Naive thymus-derived CD8-positive, alpha-beta T cell (primary cell): ENCODE results near the gene ALOX12. TPM values are rescaled to one million over a fixed set of nuclear protein-coding genes. Genes with fewer than 3 reads are reported as not detected.

Experiments
- ATAC-seq, 2 donors: fragments of 150-1000 bp; cut with Tn5 transposase in 1 of 2; sonication (Bioruptor Pico), chemical (Tn5 transposase) in 1 of 2; 1 replicate in 1 of 2; 2 replicates in 1 of 2; pipeline ENCODE4 v1.10.0; 2021; ENCODE audit warnings: mild to moderate bottlenecking in 2 of 2, moderate library complexity in 2 of 2
- POLR2A ChIA-PET: fragments of 350-600 bp; sonication (Branson Sonifier 250); formaldehyde crosslinking; loops from one replicate; lab custom pipeline; 2021; ENCODE audit warnings: antibody characterized with exemption; lab: Charles Lee
- DNase-seq, 10 donors: peaks; one replicate each; pipeline versions ENCODE4 v3.0.0 to v3.0.0-alpha.2; 2020 to 2022
- H3K27ac Mint-ChIP-seq, 10 donors: one replicate each; pipeline ENCODE4 v1.8.0; 2020 to 2022; ENCODE audit warnings: mild to moderate bottlenecking in 10 of 10, mixed read lengths in 10 of 10, moderate library complexity in 4 of 10, inconsistent platforms in 1 of 10
- H3K27me3 Mint-ChIP-seq, 5 donors: one replicate each; pipeline ENCODE4 v1.8.0; 2021 to 2022; ENCODE audit warnings: mixed read lengths in 5 of 5
- H3K36me3 Mint-ChIP-seq, 3 donors: one replicate each; pipeline ENCODE4 v1.8.0; 2020 to 2022; ENCODE audit warnings: mixed read lengths in 3 of 3, mild to moderate bottlenecking in 2 of 3, inconsistent platforms in 1 of 3
- H3K4me1 Mint-ChIP-seq, 4 donors: one replicate each; pipeline ENCODE4 v1.8.0; 2021 to 2022; ENCODE audit warnings: mixed read lengths in 4 of 4
- H3K4me3 Mint-ChIP-seq, 10 donors: one replicate each; pipeline ENCODE4 v1.8.0; 2020 to 2022; ENCODE audit warnings: mild to moderate bottlenecking in 10 of 10, mixed read lengths in 10 of 10, moderate library complexity in 6 of 10, inconsistent platforms in 1 of 10
- H3K9me3 Mint-ChIP-seq, 9 donors: one replicate each; pipeline ENCODE4 v1.8.0; 2020 to 2022; ENCODE audit warnings: mixed read lengths in 9 of 9, mild to moderate bottlenecking in 3 of 9, inconsistent platforms in 1 of 9, moderate library complexity in 1 of 9
- polyA plus RNA-seq, 3 donors: library from polyadenylated mRNA; unstranded; fragments of 300-500 nt; fragmentation: Illumina TruSeq; gene quantifications; one replicate each; pipeline ENCODE4 v1.2.3, GENCODE V29; 2021
- total RNA-seq, 8 experiments: library from RNA in 2 of 8; stranded (reverse) in 2 of 8; gene quantifications; one replicate each; pipeline ENCODE4 v1.2.3 and lab custom pipeline; 2021 to 2026

Gene ALOX12
- total and polyA plus RNA-seq, 5 experiments from 2014 or later = 0.09 to 0.31 (median 0.12) TPM; not detected in 2

GRCh38 chr17:7025245-7025644 lies 29.4 kb downstream of the ALOX12 start:
- H3K27me3 Mint-ChIP-seq = peaks cover 0 to 10% (median 0%) of the 10 kb centered on the region in 5 donors
- peaks cover 35 to 62% (median 54%) of the 10 kb centered on the region in 4 donors for H3K4me1 Mint-ChIP-seq
- H3K27ac Mint-ChIP-seq = peak overlapping the region in 5 of 10 donors; percentile 25 to 93 (median 75)
- no peak for ATAC-seq
- H3K9me3 Mint-ChIP-seq = no peaks in the 10 kb centered on the region
- DNase-seq = no peak
- no peak overlapping the region for H3K4me3 Mint-ChIP-seq
- H3K36me3 Mint-ChIP-seq = no peaks in the 10 kb centered on the region
- POLR2A ChIA-PET = interaction anchor here (0.7 to 10.3 kb wide), 3 partner anchors 9 to 1471 kb away, joined by 3 to 81 read pairs (median 9); partner anchors contain the start of gene SLC16A13

- POLR2A ChIA-PET = interaction anchor here (3.0 to 10.3 kb wide), 2 partner anchors 10 to 11 kb away, joined by 9 to 81 read pairs; partner anchors contain the start of gene SLC16A13
- Mint-ChIP-seq H3K4me3 (no peak overlapping the region), H3K9me3 (no peaks in the 10 kb centered on the region), H3K4me1 (peaks cover 34 to 62% (median 54%) of the 10 kb centered on the region in 4 donors), H3K27me3 (peaks cover 0 to 10% (median 0%) of the 10 kb centered on the region in 5 donors), H3K36me3 (no peaks in the 10 kb centered on the region), H3K27ac (no peak overlapping the region)
- ATAC-seq (no peak), DNase-seq (peak in 1 of 10 donors; percentile 57)
Measured at GRCh38 chr17:7026471-7027115, 30.7 kb downstream of the ALOX12 start.

GRCh38 chr17:7027335-7027734 lies 31.5 kb downstream of the ALOX12 start:
- POLR2A ChIA-PET = interaction anchor here (3.0 to 10.3 kb wide), 2 partner anchors 9 to 11 kb away, joined by 9 to 81 read pairs; partner anchors contain the start of gene SLC16A13
- no peak overlapping the region for H3K4me3 Mint-ChIP-seq
- H3K9me3 Mint-ChIP-seq = no peaks in the 10 kb centered on the region
- H3K36me3 Mint-ChIP-seq = no peaks in the 10 kb centered on the region
- DNase-seq = peak in 1 of 10 donors; percentile 50
- peak overlapping the region in 1 of 10 donors; percentile 22 for H3K27ac Mint-ChIP-seq
- H3K4me1 Mint-ChIP-seq = peaks cover 34 to 61% (median 54%) of the 10 kb centered on the region in 4 donors
- no peak for ATAC-seq
- H3K27me3 Mint-ChIP-seq = peaks cover 0 to 10% (median 0%) of the 10 kb centered on the region in 5 donors

GRCh38 chr17:7029096-7029495 lies 33.2 kb downstream of the ALOX12 start:
- ATAC-seq (no peak), DNase-seq (no peak)
- POLR2A ChIA-PET = interaction anchor here (0.6 kb wide), 1 partner anchor 142 kb away, joined by 5 read pairs; no protein-coding TSS in a partner anchor
- Mint-ChIP-seq H3K9me3 (no peaks in the 10 kb centered on the region), H3K27ac (peak overlapping the region in 9 of 10 donors; percentile 27 to 85 (median 76)), H3K4me1 (peaks cover 29 to 54% (median 50%) of the 10 kb centered on the region in 4 donors), H3K4me3 (peak overlapping the region in 9 of 10 donors; percentile 2 to 81 (median 50)), H3K36me3 (peaks cover 0 to 1% (median 0%) of the 10 kb centered on the region in 3 donors), H3K27me3 (no peaks in the 10 kb centered on the region)

- H3K9me3 Mint-ChIP-seq = no peaks in the 10 kb centered on the region
- ATAC-seq (peak; percentile 56 to 68), DNase-seq (peak in 2 of 10 donors; percentile 30 to 38)
- peak overlapping the region; percentile 49 to 84 (median 74) for H3K4me3 Mint-ChIP-seq
- POLR2A ChIA-PET = interaction anchor here (0.6 kb wide), 1 partner anchor 13 kb away, joined by 3 read pairs; no protein-coding TSS in a partner anchor
- peak overlapping the region; percentile 73 to 91 (median 79) for H3K27ac Mint-ChIP-seq
- H3K36me3 Mint-ChIP-seq = peaks cover 0 to 1% (median 0%) of the 10 kb centered on the region in 3 donors
- H3K27me3 Mint-ChIP-seq = no peaks in the 10 kb centered on the region
- H3K4me1 Mint-ChIP-seq = peaks cover 28 to 53% (median 51%) of the 10 kb centered on the region in 4 donors
Measured at GRCh38 chr17:7029659-7030058, 33.8 kb downstream of the ALOX12 start.

- Mint-ChIP-seq H3K36me3 (peaks cover 0 to 1% (median 0%) of the 10 kb centered on the region in 3 donors), H3K9me3 (no peaks in the 10 kb centered on the region), H3K4me3 (peak overlapping the region; percentile 91 to 97 (median 94)), H3K4me1 (peaks cover 36 to 78% (median 71%) of the 10 kb centered on the region in 4 donors), H3K27ac (peak overlapping the region; percentile 97 to 99 (median 98)), H3K27me3 (no peaks in the 10 kb centered on the region)
- DNase-seq (peak in 6 of 10 donors; percentile 32 to 68 (median 54)), ATAC-seq (peak; percentile 50 to 54)
- POLR2A ChIA-PET = interaction anchor here (0.7 to 3.4 kb wide), 19 partner anchors 10 to 1451 kb away, joined by 3 to 81 read pairs (median 4); partner anchors contain the start of genes ASGR1, BCL6B, C17orf100 and FXR2
Measured at GRCh38 chr17:7034955-7035590, 39.2 kb downstream of the ALOX12 start.

GRCh38 chr17:7035591-7036368 lies 39.9 kb downstream of the ALOX12 start, which contains the start of gene SLC16A13:
Gene SLC16A13 (plus strand): TSS chr17:7036015. CDS start chr17:7036383, 368 bp downstream.
- H3K36me3 Mint-ChIP-seq = peaks cover 0 to 1% (median 0%) of the 10 kb centered on the region in 3 donors
- H3K4me3 Mint-ChIP-seq = peak within 1 kb of the TSS; percentile 91 to 97 (median 94)
- H3K4me1 Mint-ChIP-seq = peaks cover 30 to 71% (median 67%) of the 10 kb centered on the region in 4 donors
- DNase-seq = peak; percentile 93 to 99 (median 96)
- H3K27me3 Mint-ChIP-seq = no peaks in the 10 kb centered on the region
- ATAC-seq = peak; percentile 88 to 91
- peak within 1 kb of the TSS; percentile 97 to 99 (median 98) for H3K27ac Mint-ChIP-seq
- H3K9me3 Mint-ChIP-seq = no peaks in the 10 kb centered on the region
- POLR2A ChIA-PET = interaction anchor here (0.7 to 3.4 kb wide), 20 partner anchors 10 to 1451 kb away, joined by 3 to 81 read pairs (median 4); partner anchors contain the start of genes ASGR1, BCL6B, C17orf100 and FXR2

GRCh38 chr17:7038025-7038862 lies 42.4 kb downstream of the ALOX12 start:
- no peaks in the 10 kb centered on the region for H3K27me3 Mint-ChIP-seq
- POLR2A ChIA-PET = interaction anchor here (0.6 to 3.4 kb wide), 4 partner anchors 16 to 279 kb away, joined by 4 to 81 read pairs (median 6); partner anchors contain the start of genes BCL6B and RNASEK
- H3K27ac Mint-ChIP-seq = peak overlapping the region in 5 of 10 donors; percentile 33 to 86 (median 54)
- peaks cover 32 to 72% (median 61%) of the 10 kb centered on the region in 4 donors for H3K4me1 Mint-ChIP-seq
- ATAC-seq (no peak), DNase-seq (no peak)
- H3K4me3 Mint-ChIP-seq = peak overlapping the region in 7 of 10 donors; percentile 2 to 69 (median 50)
- no peaks in the 10 kb centered on the region for H3K9me3 Mint-ChIP-seq
- peaks cover 0 to 1% (median 0%) of the 10 kb centered on the region in 3 donors for H3K36me3 Mint-ChIP-seq

- Mint-ChIP-seq H3K36me3 (no peaks in the 10 kb centered on the region), H3K4me3 (peak overlapping the region in 4 of 10 donors; percentile 4 to 45 (median 27)), H3K27ac (peak overlapping the region in 9 of 10 donors; percentile 26 to 89 (median 81)), H3K27me3 (no peaks in the 10 kb centered on the region), H3K4me1 (peaks cover 33 to 61% (median 58%) of the 10 kb centered on the region in 4 donors), H3K9me3 (no peaks in the 10 kb centered on the region)
- ATAC-seq (no peak), DNase-seq (peak in 1 of 10 donors; percentile 10)
- POLR2A ChIA-PET = interaction anchor here (0.7 to 1.4 kb wide), 3 partner anchors 20 to 649 kb away, joined by 3 to 7 read pairs (median 6); partner anchors contain the start of gene RNASEK
Measured at GRCh38 chr17:7039832-7040231, 44.0 kb downstream of the ALOX12 start.

GRCh38 chr17:7041607-7042500 lies 46.0 kb downstream of the ALOX12 start:
- Mint-ChIP-seq H3K27me3 (peaks cover 0 to 2% (median 0%) of the 10 kb centered on the region in 5 donors), H3K27ac (peak overlapping the region; percentile 70 to 98 (median 93)), H3K36me3 (no peaks in the 10 kb centered on the region), H3K4me3 (peak overlapping the region; percentile 74 to 91 (median 84)), H3K4me1 (peaks cover 27 to 59% (median 53%) of the 10 kb centered on the region in 4 donors), H3K9me3 (no peaks in the 10 kb centered on the region)
- ATAC-seq (peak; percentile 37 to 41), DNase-seq (peak in 2 of 10 donors; percentile 35 to 40)
- POLR2A ChIA-PET = interaction anchor here (0.6 to 7.1 kb wide), 8 partner anchors 20 to 1197 kb away, joined by 3 to 83 read pairs (median 4); a partner anchor contains a TSS
